Mammary epithelial cell (primary cell): Measurements from ENCODE around the gene URI1.

Experiments used
- EZH2 ChIP-seq: IDR thresholded peaks from 2 replicates; pipeline ENCODE4 v1.6.1; 2012; ENCODE audit warnings: low read length, inconsistent platforms, borderline replicate concordance
- TF ChIP-seq, protein P1 (sequence below), 2 donors: IDR thresholded peaks in 1 of 2; conservative IDR thresholded peaks in 1 of 2; 2 replicates each; pipeline ENCODE4 v1.5.1; 2011 to 2012; ENCODE audit warnings: inconsistent platforms in 2 of 2, low read length in 2 of 2, mild to moderate bottlenecking in 2 of 2, control low read depth in 1 of 2, low read depth in 1 of 2; ENCODE audit not compliant: insufficient read depth in 1 of 2; ENCODE audit errors: extremely low read depth in 1 of 2

DNA sequence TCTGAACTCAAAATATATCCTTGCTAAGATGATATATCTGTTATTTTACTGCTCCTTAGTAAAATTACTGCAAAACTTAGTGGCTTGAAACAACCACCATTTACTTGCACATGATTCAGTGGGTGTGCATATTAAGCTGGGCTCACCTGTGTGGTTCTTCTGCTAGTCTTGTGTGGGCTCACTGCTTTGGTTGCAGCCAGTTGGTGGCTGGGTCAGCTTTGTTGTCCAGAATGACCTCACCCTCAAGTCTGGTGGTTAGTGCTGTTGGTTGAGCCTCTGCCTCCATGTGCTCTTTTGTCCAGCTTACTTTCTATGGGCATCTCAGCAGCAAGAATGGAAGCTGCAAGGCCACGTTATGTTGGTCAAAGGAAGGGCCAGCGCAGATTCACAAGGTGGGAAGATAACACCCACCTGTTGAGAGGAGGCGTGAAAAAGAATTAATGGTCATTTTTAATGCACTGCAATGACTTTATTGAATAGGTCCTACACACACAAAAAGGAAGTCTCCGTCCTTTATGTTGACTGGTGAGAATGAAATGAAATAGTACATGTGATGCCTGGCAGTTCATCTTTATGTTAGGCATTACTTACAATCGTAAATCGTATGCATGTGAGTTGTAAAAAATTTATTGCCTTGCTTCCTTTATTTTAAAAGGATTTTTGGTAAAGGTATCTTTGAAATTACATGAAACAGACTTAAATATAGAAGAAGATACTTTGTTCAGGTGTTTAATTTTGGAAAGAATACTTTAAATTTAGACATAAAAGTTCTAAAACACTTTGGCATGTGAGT lies 34.3 kb downstream of the URI1 start:
- TF ChIP-seq, protein P1, sequence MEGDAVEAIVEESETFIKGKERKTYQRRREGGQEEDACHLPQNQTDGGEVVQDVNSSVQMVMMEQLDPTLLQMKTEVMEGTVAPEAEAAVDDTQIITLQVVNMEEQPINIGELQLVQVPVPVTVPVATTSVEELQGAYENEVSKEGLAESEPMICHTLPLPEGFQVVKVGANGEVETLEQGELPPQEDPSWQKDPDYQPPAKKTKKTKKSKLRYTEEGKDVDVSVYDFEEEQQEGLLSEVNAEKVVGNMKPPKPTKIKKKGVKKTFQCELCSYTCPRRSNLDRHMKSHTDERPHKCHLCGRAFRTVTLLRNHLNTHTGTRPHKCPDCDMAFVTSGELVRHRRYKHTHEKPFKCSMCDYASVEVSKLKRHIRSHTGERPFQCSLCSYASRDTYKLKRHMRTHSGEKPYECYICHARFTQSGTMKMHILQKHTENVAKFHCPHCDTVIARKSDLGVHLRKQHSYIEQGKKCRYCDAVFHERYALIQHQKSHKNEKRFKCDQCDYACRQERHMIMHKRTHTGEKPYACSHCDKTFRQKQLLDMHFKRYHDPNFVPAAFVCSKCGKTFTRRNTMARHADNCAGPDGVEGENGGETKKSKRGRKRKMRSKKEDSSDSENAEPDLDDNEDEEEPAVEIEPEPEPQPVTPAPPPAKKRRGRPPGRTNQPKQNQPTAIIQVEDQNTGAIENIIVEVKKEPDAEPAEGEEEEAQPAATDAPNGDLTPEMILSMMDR (conservative IDR thresholded peaks at IDR 0.05 in 1 of 2, IDR thresholded peaks at IDR 0.05 in 1 of 2; ENCODE audit: extremely low read depth in 1 of 2, insufficient read depth in 1 of 2, low read depth in 1 of 2, low read length in 2 of 2), result no peak
- TF ChIP-seq EZH2, result no peak
